CD4-positive, alpha-beta T cell treated with Interleukin-17A for 4 hours (primary cell): ENCODE measurements around the gene FGF22.

Source experiments
- DNase-seq: peaks from one replicate; pipeline ENCODE4 v3.0.0-alpha.2; 2020; ENCODE audit warnings: mixed read lengths

Gene FGF22

GRCh38 chr19:644789-645188 lies 5.1 kb downstream of the FGF22 start:
- no peak for DNase-seq

DNA sequence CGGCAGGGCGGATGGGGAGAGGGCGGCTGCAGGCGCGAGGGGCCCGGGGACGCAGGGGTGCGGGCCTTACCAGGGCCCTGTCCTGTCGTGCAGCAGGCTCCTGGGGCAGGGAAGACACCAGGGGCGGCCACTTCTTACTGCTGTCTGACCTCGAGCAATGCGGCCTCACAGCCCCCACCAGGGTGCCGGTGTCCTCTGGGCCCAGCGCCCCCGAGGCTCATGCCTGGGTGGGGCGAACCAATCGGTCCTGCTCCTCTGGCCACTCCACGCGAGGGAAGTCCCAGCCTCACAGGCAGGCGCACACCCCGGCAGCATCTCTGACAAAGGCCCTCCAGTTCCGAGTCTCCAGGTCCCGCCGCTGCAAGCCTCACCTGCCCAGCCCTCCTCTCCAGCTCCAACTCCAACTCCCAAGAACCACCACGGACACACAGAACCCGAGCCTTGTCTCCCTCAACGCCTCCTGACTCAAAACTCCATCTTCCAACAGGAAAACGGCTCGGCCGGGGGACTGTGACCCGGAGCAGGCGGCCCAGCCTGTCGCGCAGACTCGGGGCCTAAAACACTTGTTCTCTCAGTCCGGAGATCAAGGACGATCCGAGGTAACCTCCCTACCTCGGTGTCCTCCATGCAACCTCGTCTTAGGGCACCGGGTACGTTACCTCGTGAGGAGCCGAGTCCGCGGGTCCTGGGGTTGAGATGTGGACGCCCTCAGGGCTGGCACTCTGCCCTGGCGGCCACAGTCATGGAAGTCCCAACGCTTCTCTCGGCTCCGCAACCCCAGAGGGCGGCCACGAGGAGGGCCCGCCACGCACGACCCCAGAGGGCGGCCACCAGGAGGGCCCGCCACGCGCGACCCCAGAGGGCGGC lies 6.5 kb downstream of the FGF22 start:
- DNase-seq = no peak

DNA sequence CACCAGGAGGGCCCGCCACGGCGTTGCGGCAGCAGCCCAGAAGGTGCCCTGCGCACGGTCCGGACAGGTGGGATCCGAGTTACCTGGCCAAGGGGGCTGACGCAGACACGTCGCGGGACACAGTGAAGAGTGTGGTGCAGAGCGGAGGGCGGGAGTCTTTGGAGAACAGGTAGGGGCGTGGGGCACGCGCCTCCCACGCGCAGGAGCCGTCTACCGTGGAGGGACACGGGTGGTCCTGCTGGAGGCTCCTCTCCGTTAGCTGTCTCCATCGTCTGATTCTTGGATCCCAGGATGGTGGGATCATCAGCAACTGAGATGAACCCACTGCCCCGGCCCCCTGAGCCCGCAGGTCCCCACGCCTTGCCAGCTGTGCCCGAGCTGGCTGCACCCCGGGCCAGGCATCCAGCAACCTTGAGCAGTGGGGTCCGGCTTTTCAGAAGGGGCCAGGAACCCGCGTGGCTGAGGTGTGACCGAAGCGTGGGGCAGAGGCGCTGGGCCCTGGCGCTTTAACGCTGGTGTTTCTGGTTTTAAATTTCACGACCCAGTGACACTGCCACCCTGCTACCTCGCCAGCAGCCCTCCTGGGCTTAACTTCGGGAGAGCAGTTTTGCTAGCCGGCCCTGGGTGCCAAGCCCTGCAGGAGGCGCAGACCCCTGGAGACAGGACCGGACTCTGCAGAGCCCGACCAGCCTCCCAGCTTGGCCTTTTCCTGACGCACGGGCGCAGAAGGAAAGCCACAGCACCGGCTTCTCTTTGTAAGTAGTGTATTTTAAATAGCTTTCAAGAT lies 7.3 kb downstream of the FGF22 start:
- no peak for DNase-seq

DNA sequence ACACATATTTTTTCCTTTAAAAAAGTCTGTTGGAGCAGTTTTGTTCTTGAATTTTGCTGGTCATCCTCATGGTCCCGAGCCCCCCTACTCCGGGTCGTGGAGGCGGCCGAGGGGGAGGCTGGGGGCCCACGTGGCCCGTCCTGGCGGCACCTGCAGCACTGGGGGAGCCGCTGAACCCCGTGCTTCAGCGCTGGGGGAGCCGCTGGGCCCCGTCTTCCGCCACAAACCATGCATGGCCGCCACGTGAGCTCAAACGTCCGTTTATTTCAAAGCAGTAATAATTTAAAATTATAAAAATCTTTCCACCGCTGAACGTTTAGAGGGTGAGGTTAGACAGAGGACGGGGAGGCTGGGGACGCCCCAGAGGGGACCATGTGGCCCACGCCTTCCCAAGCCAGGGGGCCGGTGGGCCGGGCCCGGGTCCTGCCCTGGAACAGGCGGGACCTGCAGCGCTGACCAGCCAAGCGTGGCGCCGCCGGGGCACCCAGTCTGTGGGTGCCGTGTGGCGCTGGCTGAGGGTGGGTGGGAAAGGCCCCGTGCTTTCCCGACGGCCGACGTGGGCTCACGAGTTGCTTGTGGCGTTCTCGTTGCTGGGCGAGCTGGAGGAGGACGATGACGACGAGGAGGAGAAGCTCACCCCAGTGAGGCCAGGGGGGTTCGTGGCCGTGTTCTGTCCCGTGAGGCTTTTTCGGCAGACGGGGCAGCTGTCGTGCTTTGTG lies 8.0 kb downstream of the FGF22 start:
- DNase-seq = no peak

DNA sequence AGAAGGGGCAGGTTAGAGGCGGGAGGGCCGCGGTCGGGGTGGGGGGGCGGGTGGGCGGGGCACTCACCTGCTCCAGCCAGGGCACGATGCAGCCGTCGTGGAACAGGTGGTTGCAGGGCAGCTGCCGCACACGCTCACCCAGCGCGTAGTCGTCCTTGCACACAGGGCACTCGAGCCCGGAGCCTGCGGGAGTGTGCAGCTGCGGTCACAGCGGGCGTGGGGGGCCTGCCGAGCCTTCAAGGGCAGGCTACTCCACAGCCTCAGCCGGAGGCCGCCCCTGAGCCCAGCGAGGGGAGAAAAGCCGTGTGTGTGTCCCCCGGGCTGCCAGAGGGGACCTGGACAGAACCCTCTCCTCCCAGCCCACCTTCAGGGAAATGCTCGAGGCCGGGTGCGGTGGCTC lies 8.6 kb downstream of the FGF22 start:
- DNase-seq = no peak

- DNase-seq = no peak
Observed at GRCh38 chr19:648904-649801, 9.5 kb downstream of the FGF22 start.

DNA sequence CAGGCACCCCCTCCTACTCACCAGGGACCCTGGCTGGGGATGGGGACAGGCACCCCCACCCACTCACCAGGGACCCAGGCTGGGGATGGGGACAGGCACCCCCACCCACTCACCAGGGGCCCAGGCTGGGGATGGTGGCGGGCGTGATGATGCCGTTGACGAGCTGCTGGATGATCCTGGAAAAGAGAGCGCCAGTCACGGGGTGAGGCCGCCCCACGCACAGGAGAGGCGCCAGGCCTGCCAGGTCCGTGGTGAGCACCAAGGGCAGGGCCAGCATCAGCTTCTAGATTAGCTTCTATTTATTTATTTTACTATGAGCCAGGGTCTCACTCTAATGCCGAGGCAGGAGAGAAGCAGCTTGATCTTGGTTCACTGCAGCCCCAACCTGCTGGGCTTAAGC lies 10.4 kb downstream of the FGF22 start:
- no peak for DNase-seq

DNA sequence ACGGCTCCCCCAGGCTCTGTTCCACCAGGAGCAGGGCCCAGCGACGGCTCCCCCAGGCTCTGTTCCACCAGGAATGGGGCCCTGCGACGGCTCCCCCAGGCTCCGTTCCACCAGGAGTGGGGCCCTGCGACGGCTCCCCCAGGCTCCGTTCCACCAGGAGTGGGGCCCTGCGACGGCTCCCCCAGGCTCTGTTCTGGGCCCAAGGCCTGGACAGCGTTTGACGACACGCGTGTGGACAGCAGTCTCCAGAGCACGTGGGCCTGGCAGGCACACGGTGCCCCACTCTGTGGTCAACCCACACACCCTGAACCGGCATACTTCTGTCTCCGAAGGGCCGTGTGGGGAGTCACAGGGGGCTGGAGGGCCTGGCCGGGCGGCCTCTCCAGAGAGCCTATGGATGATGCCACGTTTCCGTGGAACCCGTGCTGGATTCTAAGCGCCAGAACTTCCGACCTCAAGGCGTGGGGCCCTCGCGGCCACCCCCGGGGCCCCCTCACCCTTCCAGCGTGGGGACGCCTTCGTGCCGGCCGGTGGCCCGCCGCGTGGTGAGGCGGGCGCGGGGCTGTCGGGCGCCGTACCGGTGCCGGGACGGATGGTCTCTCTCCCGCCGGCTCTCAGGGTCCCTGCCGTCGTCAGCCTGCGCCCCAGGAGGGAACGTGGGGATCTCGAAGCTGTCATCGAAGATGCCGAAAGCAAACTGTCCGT lies 11.6 kb downstream of the FGF22 start:
- DNase-seq = no peak

DNA sequence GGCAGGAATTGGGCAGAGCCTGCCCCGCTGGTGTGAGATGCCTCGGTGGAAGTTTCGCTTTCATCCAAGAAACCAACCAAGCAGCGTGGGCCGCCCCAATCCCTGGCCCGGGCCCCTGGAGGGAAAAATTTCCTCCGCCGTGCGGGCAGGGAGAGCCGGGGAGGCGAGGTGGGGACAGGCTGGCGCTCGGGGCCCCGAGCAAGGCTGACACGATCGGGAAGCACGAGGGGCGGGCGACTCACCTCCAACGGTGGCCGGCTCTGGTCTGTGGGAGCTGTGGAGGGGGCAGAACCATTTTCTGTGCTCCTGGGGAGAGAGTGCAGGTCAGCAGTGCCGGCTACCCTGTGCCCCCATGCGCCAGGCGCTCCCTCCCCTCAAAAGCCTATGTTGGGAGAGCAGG lies 12.3 kb downstream of the FGF22 start:
- DNase-seq = no peak

DNA sequence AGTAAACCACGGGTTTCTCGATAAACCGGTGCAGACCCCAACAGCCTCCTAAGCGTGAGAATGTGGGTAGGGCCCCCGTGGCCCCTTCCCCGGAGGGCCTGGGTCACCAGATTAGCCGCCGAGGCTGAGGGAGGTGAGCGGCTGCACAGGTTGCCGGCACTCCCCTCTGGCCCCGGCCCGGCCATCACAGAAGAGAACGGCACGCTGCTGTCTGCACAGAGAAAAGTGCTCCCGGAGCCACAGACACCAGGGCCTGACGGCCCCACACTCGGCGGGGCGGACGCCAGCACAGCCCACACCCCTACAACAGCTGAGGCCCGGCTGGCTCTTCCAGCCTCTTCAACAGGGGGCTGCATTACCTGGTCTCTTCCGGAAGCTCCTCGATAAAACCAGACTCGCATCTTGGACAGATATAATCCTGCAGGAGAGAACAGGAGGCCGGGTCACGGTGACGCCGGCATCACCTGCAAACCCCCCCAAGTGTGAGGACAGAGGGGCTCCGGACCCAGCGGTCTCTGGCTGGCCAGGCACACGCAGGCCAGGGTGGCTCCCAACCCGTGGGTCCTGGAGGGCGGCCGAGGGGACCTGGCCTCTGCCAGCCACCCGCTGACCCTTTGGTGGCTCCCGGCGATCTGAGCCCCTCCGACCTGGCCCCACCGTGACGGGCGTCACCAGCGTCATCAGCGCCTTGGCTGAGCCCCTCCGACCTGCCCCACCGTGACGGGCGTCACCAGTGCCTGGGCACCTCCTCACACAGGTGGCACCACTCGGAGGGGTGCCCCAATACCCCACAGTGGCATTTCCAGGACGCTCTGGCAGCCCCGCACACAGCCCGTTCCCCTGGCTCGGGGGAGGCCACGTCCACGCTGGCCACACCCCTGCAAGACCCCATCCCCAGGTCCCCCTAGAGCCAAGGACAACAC lies 13.0 kb downstream of the FGF22 start:
- DNase-seq = no peak

- no peak for DNase-seq
Observed at GRCh38 chr19:653425-653824, 13.7 kb downstream of the FGF22 start.

DNA sequence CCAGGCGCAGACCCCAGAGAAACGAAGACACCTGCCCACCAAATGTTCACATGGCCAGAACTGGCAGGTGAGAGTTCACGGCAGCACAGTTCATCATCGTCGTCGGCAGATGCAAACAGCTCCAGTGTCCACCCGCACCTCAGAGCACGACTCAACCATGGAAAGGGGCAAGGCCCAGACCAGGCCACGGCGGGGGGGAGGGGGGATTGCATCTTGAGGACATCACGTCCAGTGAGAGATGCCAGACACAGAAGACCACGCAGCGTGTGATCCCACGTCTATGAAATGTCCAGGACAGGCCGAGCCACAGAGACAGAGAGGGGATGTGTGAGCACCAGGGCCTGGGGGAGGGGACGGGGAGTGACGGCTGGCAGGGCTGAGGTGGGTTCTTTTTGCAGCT lies 16.0 kb downstream of the FGF22 start:
- DNase-seq = no peak

DNA sequence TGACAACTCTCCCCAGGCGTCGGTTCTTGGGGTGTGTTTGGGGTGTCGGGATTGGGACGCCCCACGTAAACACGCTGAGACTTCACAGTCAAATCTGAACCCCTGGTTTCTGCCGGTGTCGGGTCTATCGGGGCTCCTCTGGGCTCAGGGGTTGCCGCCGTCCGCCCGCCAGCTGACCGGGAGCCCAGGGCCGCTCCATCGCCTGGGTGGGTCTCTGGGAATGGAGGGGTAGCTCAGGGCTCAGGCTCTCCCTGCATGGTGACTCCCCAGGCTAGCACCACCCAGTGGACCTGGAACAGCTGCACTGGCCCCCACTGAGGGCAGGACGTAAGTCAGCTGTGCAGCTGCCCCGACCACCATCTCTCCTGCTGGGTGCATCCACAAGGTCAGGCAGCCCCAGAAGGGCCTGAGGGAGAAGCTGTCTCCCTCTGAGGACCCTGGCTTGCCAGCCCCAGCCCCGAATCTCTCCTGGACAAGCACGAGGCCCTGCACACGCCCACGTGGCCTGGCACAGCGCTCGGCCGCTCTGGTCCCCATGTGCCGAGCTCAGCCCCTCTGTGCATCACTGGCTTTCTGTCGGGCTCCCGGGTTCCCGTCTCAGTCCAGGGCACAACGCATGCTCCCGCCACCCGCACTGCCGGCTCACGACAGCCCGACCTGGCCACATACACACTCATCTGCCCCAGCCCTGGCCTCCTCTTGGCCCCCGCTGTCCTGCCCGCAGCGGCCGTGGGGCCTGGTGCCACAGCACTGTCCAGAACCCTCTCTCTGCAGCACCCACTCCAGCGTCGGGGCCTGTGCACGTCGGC lies 17.3 kb downstream of the FGF22 start:
- no peak for DNase-seq

- DNase-seq = no peak
Observed at GRCh38 chr19:657611-658010, 17.9 kb downstream of the FGF22 start.

- DNase-seq = no peak
Observed at GRCh38 chr19:658059-658839, 18.6 kb downstream of the FGF22 start.

- peak; percentile 58 for DNase-seq
Observed at GRCh38 chr19:658916-659839, 19.5 kb downstream of the FGF22 start.

GRCh38 chr19:660793-661426 lies 21.2 kb downstream of the FGF22 start:
- DNase-seq = no peak
